Stimulated activated CD8-positive, alpha-beta memory T cell treated with anti-CD3 and anti-CD28 coated beads, Interleukin-7, amount 100 ng/mL, for 1 hour (primary cell): ENCODE data around the gene SIX6.

Experiments
- DNase-seq, 2 donors: peaks; one replicate each; pipeline ENCODE4 v3.0.0-alpha.2; 2020; ENCODE audit warnings: low read depth in 2 of 2

Gene SIX6

DNA sequence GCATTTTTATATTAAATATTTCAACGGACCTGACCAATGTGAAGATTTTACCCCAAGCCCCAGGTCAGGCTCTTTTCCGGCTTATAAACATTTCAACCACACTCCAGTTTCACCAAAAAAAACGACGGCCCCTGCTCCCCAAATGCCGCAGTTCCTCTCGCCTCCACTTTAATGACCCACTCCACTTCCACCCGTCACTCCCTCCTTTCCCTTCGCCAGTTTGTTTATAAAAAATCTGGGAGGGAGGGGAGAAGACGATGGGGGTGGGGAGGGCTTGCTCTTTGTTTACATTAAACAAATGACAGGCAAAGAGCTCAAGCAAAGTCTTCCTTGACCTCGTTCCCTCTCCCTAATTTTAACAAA is 5.4 kb downstream of the SIX6 start:
- no peak for DNase-seq

DNA sequence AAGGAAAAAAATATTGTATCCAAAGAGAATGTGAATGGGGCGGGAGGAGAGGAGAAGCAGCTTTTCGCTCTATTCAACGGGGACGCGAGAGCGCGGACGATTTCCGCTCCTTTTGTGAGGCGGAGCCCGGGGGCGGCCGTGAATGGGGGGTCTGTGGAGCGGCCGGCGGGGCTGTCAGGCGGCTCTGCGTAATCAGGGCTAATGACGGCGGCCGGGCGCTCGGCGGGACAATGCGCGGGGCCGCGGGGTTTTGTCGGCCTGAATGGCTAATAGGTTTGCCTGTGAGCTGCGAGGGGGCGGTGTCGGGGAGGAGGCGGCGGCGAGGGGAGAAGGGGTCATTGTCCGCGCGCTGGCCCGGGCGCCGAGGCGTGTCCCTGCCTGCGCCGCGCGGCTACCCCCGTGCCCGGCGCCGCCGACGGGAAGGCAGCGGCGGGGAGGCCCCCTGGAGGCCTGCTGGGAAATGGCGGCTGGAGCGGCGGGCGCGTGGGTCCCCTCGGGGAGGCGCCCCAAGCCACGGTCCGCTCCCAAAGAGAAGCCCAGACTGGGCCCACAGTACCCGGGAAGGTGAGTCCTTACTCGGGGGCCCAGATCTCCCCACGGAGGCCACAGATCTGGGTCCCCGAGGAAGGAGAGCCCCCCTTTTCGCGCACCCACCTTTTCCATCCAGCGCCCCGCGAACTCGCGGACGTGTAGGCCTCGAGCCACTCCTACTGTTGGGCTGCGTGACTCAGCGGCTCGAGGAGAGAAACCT is 6.0 kb downstream of the SIX6 start:
- DNase-seq, result no peak

DNA sequence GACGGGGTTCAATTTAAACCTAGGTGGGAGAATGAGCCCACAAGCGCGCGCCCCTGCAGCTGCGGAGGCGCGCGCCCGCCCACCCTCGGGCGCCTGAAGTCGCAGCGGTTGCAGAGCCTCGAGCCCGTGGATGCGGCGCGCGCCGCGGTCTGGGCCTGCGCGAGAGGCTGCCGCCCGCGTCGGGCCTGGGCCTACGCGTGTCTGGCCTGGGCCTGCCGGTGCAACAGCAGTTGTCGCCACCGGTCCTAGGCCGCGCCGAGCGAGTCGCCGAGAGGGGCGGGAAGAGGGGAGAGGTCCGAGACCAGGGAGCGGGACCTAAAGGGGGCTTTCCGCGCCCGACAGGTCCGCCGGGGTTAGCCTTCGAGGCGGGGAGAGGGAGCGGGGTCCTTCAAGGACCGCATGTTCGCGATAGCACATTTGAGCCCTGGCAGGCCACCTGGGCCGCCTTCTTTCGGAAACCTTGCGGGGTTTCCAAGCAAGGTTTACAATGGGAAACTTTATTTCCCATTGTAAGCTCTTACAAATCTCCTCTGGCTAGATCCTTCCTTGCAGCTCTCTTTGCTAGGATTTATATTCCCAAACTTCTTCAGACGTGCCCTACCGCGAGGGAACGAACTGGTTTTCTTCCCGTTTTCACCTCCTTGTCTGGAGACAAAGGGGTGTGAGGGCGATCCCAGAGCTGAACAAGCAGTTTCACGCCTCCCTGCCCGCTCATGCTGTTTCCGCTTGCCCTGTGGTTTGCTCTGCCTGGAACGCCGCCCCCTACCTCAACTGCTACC is 6.8 kb downstream of the SIX6 start:
- no peak for DNase-seq

DNA sequence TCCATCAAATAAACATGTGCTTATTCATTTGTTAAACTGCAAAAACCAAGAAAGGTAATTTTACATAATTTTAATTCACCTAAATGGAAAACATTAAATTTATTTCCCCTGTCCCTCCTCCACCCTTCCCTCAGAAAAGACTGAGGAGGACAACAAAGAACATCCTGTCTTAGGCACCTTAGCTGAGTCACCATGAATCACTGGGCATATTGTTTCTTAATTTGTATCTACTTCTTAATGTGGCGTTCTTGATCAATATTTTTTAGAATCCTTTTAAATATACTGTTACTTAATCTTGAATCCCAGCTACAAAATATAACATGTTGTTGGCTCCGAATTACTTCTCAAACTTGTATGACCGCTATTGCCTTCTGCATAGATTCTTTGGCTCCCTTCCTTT is 23.5 kb downstream of the SIX6 start:
- DNase-seq, result no peak

DNA sequence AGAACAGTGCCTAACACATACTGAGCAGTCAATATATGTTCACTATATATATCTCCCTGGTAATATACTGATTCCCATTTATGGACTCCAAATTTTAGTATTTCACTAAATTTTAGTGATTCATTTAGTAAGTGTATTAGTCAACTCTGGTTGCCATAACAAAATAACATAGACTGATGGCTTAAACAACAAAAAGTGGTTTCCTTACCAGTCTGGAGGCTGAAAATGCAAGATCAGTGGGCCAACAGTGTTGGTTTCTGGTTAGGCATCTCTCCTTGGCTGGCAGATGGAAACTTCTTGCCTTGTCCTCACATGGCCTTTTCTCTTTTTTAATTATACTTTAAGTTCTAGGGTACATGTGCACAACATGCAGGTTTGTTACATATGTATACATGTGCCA is 28.7 kb downstream of the SIX6 start:
- DNase-seq, result no peak

DNA sequence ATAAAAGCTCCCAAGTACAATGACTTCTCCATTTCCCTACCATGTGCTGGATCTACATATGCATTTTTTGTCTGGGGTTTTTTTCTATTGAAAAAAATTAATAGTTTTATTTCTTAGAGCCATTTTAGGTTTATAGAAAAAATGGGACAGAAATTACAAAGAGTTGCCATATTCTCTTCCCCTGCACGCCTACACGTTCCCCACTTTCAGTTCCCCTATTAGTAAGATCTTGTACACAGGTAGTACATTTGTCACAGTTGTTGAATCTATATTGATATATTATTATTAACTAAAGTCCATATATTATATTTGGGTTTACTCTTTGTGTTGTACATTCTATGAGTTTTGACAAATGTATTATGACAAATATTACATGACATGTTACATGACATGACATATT is 35.7 kb downstream of the SIX6 start:
- DNase-seq, result no peak

DNA sequence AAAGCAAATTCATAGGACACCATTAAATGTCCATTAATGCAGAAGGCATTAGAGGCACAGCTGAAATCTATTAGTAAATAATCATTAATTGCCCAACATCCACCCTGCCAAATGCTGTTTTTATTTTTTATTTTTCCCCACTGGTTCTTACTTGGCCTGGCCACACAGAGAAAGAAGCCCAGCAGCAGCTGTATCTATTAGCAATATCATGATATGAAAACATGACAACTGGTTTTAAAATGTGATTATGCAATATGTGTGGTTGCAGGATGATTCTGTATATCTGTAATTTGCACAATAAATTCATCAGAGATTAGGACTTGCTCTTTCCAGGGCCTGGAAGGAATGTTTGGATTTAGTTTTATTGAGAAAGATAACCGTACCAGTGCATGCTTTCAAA is 44.9 kb downstream of the SIX6 start:
- no peak for DNase-seq

DNA sequence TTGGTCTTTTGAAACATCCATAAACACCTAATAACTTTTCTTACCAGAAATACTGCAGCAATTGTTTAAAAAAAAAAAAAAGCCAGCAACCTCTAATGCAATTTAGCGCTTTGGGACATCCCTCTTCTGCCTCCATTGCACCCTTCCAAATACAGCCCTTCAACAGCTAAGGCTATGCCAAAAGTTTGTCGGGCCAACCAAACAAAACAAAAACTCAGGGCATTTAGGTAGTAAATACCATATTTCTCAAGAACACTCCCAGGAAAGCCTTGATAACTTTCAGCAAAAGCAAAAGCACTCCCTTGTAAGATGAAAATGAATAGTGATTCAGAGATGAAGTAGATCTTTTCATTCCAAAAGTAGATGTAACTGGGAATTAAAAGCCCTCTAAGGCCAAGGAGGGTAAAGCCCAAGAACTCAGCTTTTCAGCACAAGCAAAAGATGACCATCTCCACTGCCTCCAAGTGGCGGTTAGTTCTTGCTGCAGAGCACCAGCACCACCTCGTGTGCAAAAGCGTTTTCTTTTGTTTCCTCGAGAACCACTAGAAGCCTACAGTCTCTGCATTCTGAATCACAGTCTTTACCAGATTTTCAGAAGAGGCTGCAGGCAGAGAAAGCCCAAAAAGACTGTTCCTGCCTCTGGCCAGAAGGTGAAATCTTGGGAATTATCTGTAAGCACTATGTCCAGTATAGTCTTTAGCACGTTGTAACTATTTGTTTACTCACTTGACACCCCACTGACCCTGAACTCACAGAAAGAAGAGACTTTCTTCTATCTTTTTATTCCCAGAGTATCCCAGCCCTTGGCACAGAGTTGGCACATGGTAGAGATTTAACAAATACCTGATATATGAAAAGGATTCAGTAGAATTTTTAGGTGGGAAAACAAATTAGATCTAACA is 53.1 kb downstream of the SIX6 start:
- DNase-seq, result no peak
